ENCODE results near the gene CYB561A3. TPM values are rescaled to one million over a fixed set of nuclear protein-coding genes. Genes with fewer than 3 reads are reported as not detected.

CYB561A3 gene
- total RNA-seq, 4 donors from 2014 or later: 39.9 to 110 (median 79.8) TPM

DNA sequence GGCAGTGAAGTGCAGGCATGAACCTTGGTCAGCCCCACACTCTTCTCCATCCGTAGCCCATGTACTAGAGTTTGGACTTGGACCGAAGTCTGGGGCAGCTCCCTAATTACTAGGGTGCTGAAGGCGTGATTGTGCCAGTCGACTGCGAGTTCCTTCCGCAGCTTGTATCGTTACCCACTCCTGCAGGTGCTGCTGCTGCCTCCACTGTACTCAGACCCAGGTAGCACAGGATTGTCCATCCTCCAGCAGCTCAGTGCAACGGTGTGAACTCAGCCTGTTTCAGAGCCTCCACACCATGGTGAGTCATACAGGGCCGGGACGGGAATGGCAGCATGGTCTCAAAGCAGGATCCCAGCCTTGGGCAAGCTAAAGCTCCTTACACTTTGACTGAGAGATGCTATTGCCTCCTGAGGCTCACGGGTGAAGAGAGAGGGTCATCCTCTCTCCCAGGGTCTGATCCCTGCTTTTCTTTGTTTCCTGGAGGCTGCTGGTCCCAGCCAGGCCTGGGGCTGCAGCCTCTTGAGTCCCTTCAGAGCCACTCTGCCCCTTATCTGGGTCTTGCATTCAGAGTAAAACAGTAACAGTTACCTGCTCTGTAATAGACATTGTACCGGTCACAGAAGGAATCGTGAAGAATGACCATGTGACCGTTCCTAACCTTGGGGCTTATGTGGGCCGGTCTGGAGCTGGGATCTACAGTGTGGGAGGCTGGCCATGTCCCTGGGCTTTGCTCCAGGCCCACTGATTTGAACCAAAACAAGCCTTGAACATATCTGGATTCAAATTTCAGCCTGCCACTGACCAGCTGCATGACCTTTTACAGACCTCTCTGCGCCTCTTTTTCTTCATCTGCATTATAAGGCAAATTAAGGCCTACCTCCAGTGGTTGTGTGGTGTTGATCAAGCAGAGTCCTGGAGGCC is 27.0 kb downstream of the CYB561A3 start:
- no peaks in the 10 kb centered on the region for H3K9me3 ChIP-seq
- peaks cover 62% of the 10 kb centered on the region for H3K4me1 ChIP-seq
- no peaks in the 10 kb centered on the region for H3K27me3 ChIP-seq
- 82% methylated on average over 10 of the region's 16 CpGs for WGBS
- no peak for DNase-seq (ENCODE audit: low spot score in 2 of 2)
- no peak overlapping the region for H3K4me3 ChIP-seq
- TF ChIP-seq, protein P1, sequence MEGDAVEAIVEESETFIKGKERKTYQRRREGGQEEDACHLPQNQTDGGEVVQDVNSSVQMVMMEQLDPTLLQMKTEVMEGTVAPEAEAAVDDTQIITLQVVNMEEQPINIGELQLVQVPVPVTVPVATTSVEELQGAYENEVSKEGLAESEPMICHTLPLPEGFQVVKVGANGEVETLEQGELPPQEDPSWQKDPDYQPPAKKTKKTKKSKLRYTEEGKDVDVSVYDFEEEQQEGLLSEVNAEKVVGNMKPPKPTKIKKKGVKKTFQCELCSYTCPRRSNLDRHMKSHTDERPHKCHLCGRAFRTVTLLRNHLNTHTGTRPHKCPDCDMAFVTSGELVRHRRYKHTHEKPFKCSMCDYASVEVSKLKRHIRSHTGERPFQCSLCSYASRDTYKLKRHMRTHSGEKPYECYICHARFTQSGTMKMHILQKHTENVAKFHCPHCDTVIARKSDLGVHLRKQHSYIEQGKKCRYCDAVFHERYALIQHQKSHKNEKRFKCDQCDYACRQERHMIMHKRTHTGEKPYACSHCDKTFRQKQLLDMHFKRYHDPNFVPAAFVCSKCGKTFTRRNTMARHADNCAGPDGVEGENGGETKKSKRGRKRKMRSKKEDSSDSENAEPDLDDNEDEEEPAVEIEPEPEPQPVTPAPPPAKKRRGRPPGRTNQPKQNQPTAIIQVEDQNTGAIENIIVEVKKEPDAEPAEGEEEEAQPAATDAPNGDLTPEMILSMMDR (IDR thresholded peaks at IDR 0.05): no peak
- TF ChIP-seq POLR2AphosphoS5 (IDR thresholded peaks at IDR 0.05) (no peak), EP300 (IDR thresholded peaks at IDR 0.05) (no peak), POLR2A (IDR thresholded peaks at IDR 0.05) (no peak)
- H3K36me3 ChIP-seq: peaks cover 8% of the 10 kb centered on the region
- H3K27ac ChIP-seq: peak overlapping the region; percentile 46

DNA sequence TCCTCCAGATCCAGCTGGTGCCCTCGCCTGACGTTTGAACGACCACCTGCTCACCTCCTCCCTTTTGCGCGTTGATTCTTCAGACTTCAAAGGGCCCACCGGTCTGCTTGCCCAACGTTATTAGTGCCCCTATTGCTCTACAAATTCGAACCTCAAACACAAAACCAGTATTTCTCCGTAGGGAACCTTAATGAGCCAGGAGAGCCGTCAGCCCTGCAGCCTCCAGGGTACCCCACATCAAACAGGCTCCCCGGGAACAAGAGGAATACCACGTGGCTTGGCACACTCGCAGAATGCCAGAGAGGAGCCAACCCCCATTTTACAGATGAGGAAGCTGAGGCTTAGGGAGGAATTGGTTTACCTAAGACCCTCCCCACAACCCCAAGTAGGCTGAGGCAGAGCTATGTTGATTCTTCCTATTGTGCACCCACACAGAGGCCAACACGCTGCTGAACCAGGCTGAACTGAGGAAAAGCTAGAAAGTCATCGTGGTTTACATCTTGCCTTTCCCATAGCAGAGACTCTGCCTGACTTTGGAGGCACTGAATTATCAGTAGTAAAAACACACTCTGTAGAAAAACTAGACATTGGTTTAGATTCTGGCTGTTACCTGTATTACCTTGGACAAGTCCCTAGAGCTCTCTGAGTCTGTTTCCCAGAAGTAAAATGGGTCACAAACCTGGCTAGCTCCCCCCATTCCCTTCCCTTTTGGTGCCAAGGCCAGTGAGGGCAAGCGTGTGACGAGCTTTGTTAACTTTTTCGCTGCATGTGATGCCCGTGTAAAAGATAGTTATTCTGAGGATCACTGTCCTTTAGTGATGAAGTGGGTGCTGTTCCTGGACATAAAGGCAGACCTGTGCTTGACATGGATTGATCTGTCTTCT is 27.9 kb downstream of the CYB561A3 start:
- H3K27me3 ChIP-seq: no peaks in the 10 kb centered on the region
- peak overlapping the region; percentile 98 for H3K4me3 ChIP-seq
- no peak for TF ChIP-seq POLR2A (IDR thresholded peaks at IDR 0.05)
- no peak for TF ChIP-seq EP300 (IDR thresholded peaks at IDR 0.05)
- no peak for TF ChIP-seq POLR2AphosphoS5 (IDR thresholded peaks at IDR 0.05)
- H3K36me3 ChIP-seq: peaks cover 13% of the 10 kb centered on the region
- peaks cover 69% of the 10 kb centered on the region for H3K4me1 ChIP-seq
- DNase-seq (ENCODE audit: low spot score in 2 of 2): no peak
- H3K9me3 ChIP-seq: no peaks in the 10 kb centered on the region
- H3K27ac ChIP-seq: peak overlapping the region; percentile 96
- WGBS: 30% methylated on average over 19 of the region's 19 CpGs

DNA sequence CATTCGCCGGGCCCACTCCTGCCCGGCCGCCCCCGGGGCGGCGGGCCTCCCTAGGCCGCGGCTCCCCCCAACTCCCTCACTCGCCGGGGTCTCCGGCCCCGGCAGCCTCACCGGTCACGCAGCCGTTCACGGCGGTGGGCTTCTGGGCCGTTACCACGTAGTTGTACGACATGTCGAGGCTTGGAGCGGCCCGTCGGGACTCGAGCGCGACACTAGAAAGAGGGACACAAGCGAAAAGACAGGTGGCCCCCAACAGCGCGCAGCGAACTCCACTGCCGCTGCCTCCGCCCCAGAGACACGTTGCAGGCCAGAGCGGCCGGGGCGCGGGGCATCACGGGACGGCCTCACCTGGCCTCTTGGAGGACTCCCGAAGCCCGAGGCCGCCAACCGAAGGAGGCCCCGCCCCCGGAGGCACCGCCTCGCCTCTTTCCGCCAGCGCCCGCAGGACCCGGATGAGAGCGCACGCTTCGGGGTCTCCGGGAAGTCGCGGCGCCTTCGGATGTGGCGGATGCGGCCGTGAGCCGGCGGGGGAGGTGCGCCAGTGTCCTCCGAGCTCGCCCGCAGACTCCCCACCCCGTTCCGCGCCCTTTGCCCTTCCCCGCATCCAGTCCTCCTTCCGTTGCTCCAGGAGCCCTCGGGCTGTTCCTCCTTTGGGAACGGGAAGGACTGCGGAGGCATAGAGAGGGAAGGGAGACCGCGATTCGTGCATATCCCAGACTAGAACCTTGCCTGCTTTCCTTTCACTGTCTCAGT is 28.7 kb downstream of the CYB561A3 start, which contains the start of the genes DDB1 and TKFC:
Gene DDB1, minus strand, starts transcription at position 309 of the 753 bp plus-strand sequence. Its CDS starts 137 bp downstream, at position 172.
Gene TKFC, plus strand, starts transcription at position 432 of the 753 bp plus-strand sequence. CDS start 1,501 bp downstream, outside the sequence.
- under 1% methylated on average over 36 of the region's 81 CpGs for WGBS
- Histone ChIP-seq H3K4me3 (peak within 1 kb of the TSS; percentile 98), H3K4me1 (peaks cover 69% of the 10 kb centered on the region), H3K27me3 (no peaks in the 10 kb centered on the region), H3K27ac (peak within 1 kb of the TSS; percentile 96), H3K36me3 (peaks cover 18% of the 10 kb centered on the region), H3K9me3 (no peaks in the 10 kb centered on the region)
- TF ChIP-seq EP300 (IDR thresholded peaks at IDR 0.05): no peak
- TF ChIP-seq, protein P1 (IDR thresholded peaks at IDR 0.05): no peak
- TF ChIP-seq POLR2A (IDR thresholded peaks at IDR 0.05): peak; percentile 35 to 78
- TF ChIP-seq POLR2AphosphoS5 (IDR thresholded peaks at IDR 0.05): peak; percentile 37 to 72 (median 48)
- peak; percentile 95 to 96 for DNase-seq (ENCODE audit: low spot score in 2 of 2)

DNA sequence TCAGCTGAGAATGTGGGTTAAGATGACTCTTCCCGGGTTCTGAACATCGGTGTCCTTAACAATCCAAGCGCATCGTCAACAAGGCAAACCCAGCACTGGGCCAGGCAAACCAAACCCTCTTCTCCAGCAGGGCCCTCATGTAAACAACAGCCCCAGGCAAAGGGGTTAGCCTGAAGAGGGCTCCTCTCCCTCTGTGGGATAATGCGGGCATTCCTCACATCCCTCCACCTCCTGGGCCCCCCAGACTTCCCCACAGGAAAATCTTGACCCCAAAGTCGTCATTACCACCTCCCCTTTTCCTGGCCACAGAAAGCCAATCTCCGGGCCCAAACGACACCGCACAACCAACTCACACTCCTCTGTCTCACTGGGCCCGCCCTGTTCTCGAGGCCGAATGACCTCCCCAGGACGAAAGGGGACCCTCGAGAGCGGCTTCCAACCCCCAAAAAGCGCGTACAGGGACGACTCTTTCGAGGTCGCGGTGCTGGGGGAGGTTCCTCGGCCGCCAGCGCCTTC is 29.3 kb downstream of the CYB561A3 start:
- Histone ChIP-seq H3K27ac (peak overlapping the region; percentile 96), H3K27me3 (no peaks in the 10 kb centered on the region), H3K4me3 (peak overlapping the region; percentile 98), H3K9me3 (no peaks in the 10 kb centered on the region), H3K4me1 (peaks cover 73% of the 10 kb centered on the region), H3K36me3 (peaks cover 24% of the 10 kb centered on the region)
- no peak for TF ChIP-seq POLR2AphosphoS5 (IDR thresholded peaks at IDR 0.05)
- TF ChIP-seq, protein P1 (IDR thresholded peaks at IDR 0.05): no peak
- no peak for TF ChIP-seq POLR2A (IDR thresholded peaks at IDR 0.05)
- no peak for DNase-seq (ENCODE audit: low spot score in 2 of 2)
- WGBS: under 1% methylated on average over 24 of the region's 24 CpGs

DNA sequence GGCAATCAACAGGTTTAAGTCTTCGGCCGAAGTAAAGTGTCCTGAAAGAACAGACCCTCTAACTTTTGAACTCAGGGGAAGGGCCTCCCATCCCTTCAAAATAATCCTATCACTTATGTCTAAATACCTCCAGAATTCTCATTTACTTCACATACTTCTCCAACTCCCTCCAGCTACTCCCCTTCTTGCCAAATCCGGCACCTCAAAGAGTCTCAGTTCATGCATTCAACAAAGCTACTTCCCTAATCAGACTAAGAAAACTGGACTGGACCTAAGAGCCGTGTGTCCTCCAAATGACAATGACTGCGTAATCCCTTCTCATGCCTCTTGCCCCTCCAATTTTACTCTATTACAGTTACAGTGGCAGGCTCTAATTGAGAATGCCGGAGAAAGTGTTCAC is 30.0 kb downstream of the CYB561A3 start:
- Histone ChIP-seq H3K36me3 (peaks cover 26% of the 10 kb centered on the region), H3K9me3 (no peaks in the 10 kb centered on the region), H3K27ac (peak overlapping the region; percentile 96), H3K4me1 (peaks cover 74% of the 10 kb centered on the region), H3K27me3 (no peaks in the 10 kb centered on the region), H3K4me3 (peak overlapping the region; percentile 98)
- WGBS: 56% methylated on average over 6 of the region's 6 CpGs
- no peak for DNase-seq (ENCODE audit: low spot score in 2 of 2)
- TF ChIP-seq EP300 (IDR thresholded peaks at IDR 0.05) (no peak), POLR2AphosphoS5 (IDR thresholded peaks at IDR 0.05) (no peak), POLR2A (IDR thresholded peaks at IDR 0.05) (no peak)
- TF ChIP-seq, protein P1 (IDR thresholded peaks at IDR 0.05): no peak

All from suprapubic skin (tissue), 4 donors.